ENCODE results near the gene HID1. TPM values are rescaled to one million over a fixed set of nuclear protein-coding genes. Genes with fewer than 3 reads are reported as not detected.

HID1 gene
- total RNA-seq, 4 donors from 2014 or later = 2.2 to 4.3 (median 2.9) TPM

GRCh38 chr17:74919440-74920305 lies 52.9 kb downstream of the HID1 start:
- Histone ChIP-seq H3K9me3 (no peaks in the 10 kb centered on the region), H3K4me3 (no peak overlapping the region), H3K4me1 (peaks cover 0 to 14% of the 10 kb centered on the region in 2 donors), H3K27ac (no peak overlapping the region), H3K27me3 (peaks cover 31 to 38% (median 37%) of the 10 kb centered on the region in 3 donors), H3K36me3 (no peaks in the 10 kb centered on the region)
- no peak for ATAC-seq
- no peak for DNase-seq
- no peak for TF ChIP-seq POLR2A (IDR thresholded peaks at IDR 0.05)
- TF ChIP-seq, protein P1, sequence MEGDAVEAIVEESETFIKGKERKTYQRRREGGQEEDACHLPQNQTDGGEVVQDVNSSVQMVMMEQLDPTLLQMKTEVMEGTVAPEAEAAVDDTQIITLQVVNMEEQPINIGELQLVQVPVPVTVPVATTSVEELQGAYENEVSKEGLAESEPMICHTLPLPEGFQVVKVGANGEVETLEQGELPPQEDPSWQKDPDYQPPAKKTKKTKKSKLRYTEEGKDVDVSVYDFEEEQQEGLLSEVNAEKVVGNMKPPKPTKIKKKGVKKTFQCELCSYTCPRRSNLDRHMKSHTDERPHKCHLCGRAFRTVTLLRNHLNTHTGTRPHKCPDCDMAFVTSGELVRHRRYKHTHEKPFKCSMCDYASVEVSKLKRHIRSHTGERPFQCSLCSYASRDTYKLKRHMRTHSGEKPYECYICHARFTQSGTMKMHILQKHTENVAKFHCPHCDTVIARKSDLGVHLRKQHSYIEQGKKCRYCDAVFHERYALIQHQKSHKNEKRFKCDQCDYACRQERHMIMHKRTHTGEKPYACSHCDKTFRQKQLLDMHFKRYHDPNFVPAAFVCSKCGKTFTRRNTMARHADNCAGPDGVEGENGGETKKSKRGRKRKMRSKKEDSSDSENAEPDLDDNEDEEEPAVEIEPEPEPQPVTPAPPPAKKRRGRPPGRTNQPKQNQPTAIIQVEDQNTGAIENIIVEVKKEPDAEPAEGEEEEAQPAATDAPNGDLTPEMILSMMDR (IDR thresholded peaks at IDR 0.05 in 4 of 5, conservative IDR thresholded peaks at IDR 0.05 in 1 of 5) = no peak
- in situ Hi-C loops (cut with MboI; ENCODE audit: low sequenced_read_pairs in 4 of 4) = no loop called here
- intact Hi-C loops (cut with DNase I; ENCODE audit: low total_unique reads) = no loop called here

- H3K27me3 ChIP-seq = peaks cover 25 to 31% (median 30%) of the 10 kb centered on the region in 3 donors
- DNase-seq (no peak), ATAC-seq (no peak)
Measured at GRCh38 chr17:74918906-74919305, 53.7 kb downstream of the HID1 start.

DNA sequence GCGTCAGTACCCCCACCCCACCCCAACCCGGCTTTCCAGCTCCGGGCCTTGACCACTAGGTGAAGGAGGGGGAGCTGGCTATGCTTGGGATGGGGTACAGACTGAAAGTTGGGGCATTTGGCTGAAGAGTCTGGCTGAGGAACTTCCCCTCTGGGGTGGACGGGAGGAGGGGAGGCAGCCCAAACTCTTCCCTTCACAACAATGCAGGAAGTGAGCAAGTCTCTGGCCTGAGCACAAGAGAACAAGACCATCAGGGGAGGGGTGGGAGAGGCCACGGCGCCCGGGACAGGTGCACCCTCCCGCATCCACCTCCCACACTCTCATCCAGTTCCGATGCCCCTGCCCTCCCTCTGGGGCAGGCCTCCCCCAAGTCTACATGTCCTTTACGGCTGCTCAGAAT lies 55.1 kb downstream of the HID1 start:
- peaks cover 12 to 16% (median 15%) of the 10 kb centered on the region in 3 donors for H3K27me3 ChIP-seq
- no peak for DNase-seq
- in situ Hi-C loops (cut with MboI; ENCODE audit: low sequenced_read_pairs in 4 of 4) (no loop called here), intact Hi-C loops (cut with DNase I; ENCODE audit: low total_unique reads) (no loop called here)
- no peak overlapping the region for H3K4me3 ChIP-seq
- H3K36me3 ChIP-seq = no peaks in the 10 kb centered on the region
- TF ChIP-seq POLR2A (IDR thresholded peaks at IDR 0.05) = no peak
- TF ChIP-seq, protein P1 (IDR thresholded peaks at IDR 0.05 in 4 of 5, conservative IDR thresholded peaks at IDR 0.05 in 1 of 5) = no peak
- H3K4me1 ChIP-seq = no peaks in the 10 kb centered on the region
- H3K27ac ChIP-seq = no peak overlapping the region
- no peaks in the 10 kb centered on the region for H3K9me3 ChIP-seq
- ATAC-seq = no peak

More at GRCh38 chr17:74918906-74919305, 53.7 kb downstream of the HID1 start:
- intact Hi-C loops (cut with DNase I; ENCODE audit: low total_unique reads) (no loop called here), in situ Hi-C loops (cut with MboI; ENCODE audit: low sequenced_read_pairs in 4 of 4) (no loop called here)
- no peak for TF ChIP-seq POLR2A (IDR thresholded peaks at IDR 0.05)
- TF ChIP-seq, protein P1 (IDR thresholded peaks at IDR 0.05 in 4 of 5, conservative IDR thresholded peaks at IDR 0.05 in 1 of 5) = no peak
- Histone ChIP-seq H3K4me1 (peaks cover 0 to 12% of the 10 kb centered on the region in 2 donors), H3K4me3 (no peak overlapping the region), H3K27ac (no peak overlapping the region), H3K36me3 (no peaks in the 10 kb centered on the region), H3K9me3 (no peaks in the 10 kb centered on the region)

DNA sequence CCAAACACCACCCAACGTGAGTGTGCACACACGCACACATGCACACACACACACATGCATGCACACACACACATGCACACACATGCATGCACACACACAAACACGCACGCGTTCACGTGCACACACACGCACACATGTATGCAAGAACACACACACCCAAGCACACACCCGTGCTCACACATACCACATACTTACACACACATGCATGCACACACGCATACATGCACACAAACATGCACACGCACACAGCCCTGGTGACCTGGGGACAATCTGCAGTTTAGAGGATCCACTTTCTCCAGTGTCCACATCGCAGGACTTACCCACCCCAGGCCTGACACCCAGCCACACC lies 55.7 kb downstream of the HID1 start:
- Histone ChIP-seq H3K4me1 (no peaks in the 10 kb centered on the region), H3K4me3 (no peak overlapping the region), H3K9me3 (no peaks in the 10 kb centered on the region), H3K27me3 (peaks cover 8 to 10% (median 9%) of the 10 kb centered on the region in 3 donors), H3K36me3 (no peaks in the 10 kb centered on the region), H3K27ac (no peak overlapping the region)
- DNase-seq = no peak
- in situ Hi-C loops (cut with MboI; ENCODE audit: low sequenced_read_pairs in 4 of 4) (no loop called here), intact Hi-C loops (cut with DNase I; ENCODE audit: low total_unique reads) (no loop called here)
- TF ChIP-seq, protein P1 (IDR thresholded peaks at IDR 0.05 in 4 of 5, conservative IDR thresholded peaks at IDR 0.05 in 1 of 5) = no peak
- no peak for TF ChIP-seq POLR2A (IDR thresholded peaks at IDR 0.05)
- ATAC-seq = no peak
